ENCODE results near the gene MYH11.
A peak's percentile ranks its signal among the peaks of the same experiment; 100 is the strongest.

The MYH11 gene

DNA sequence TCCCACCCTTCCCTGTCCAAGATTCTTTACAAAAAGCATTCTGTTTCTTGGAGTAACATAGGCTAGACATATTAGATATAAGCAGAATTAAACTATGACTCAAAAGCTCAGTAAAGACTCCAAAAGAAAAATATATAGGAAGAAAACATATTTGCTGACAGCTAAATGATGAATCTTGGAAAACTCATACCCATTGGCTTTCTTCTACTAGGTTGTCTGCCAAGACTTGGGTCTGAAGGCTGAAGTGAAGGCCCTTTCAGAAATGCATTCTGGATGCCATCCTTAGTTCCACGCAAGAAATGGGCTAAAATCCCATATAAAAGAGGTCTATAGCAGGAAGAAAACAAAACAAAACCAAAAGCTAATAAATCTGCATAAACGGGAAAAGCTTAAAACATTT, 16.5 kb upstream of the MYH11 start:
- Histone ChIP-seq H3K27me3 (ENCODE audit: insufficient read depth, low read length) (no peaks in the 10 kb centered on the region), H3K4me3 (ENCODE audit: low read length) (no peak overlapping the region), H3K9ac (ENCODE audit: low read depth, low read length) (no peak overlapping the region), H3K9me3 (ENCODE audit: insufficient read depth, low read depth, low read length) (no peaks in the 10 kb centered on the region), H3K27ac (ENCODE audit: low read length) (no peak overlapping the region), H3K36me3 (ENCODE audit: insufficient read depth, low read depth, low read length) (peaks cover 65% of the 10 kb centered on the region), H3K4me1 (ENCODE audit: insufficient read depth, low read length) (no peaks in the 10 kb centered on the region)

- H3K9ac ChIP-seq (ENCODE audit: low read depth, low read length) = no peak overlapping the region
- no peaks in the 10 kb centered on the region for H3K27me3 ChIP-seq (ENCODE audit: insufficient read depth, low read length)
- H3K36me3 ChIP-seq (ENCODE audit: insufficient read depth, low read depth, low read length) = peaks cover 81% of the 10 kb centered on the region
- no peaks in the 10 kb centered on the region for H3K9me3 ChIP-seq (ENCODE audit: insufficient read depth, low read depth, low read length)
- H3K4me3 ChIP-seq (ENCODE audit: low read length) = no peak overlapping the region
- H3K27ac ChIP-seq (ENCODE audit: low read length) = no peak overlapping the region
- no peaks in the 10 kb centered on the region for H3K4me1 ChIP-seq (ENCODE audit: insufficient read depth, low read length)
Measured at GRCh38 chr16:15870011-15870410, 13.2 kb upstream of the MYH11 start.

DNA sequence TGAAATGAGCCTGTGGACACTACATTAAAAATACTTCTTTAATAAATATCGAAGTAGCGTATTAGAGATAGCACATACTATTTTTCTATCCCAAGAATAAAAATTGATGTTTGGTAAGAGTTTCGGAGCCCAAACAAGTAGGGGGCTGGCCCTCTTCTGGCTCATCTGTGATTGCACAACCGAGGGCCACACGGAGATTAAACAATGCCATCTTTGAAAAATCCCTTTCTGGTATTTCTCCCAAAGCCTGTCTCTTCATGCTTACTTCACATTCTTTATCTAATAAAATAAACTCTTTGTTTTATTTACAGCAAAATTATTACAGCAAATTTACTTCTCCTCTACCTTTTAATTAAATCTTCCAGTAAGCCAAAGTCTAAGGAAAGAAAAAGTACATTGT, 9.6 kb upstream of the MYH11 start:
- Histone ChIP-seq H3K27me3 (ENCODE audit: insufficient read depth, low read length) (no peaks in the 10 kb centered on the region), H3K9me3 (ENCODE audit: insufficient read depth, low read depth, low read length) (no peaks in the 10 kb centered on the region), H3K9ac (ENCODE audit: low read depth, low read length) (no peak overlapping the region), H3K4me1 (ENCODE audit: insufficient read depth, low read length) (no peaks in the 10 kb centered on the region), H3K27ac (ENCODE audit: low read length) (no peak overlapping the region), H3K36me3 (ENCODE audit: insufficient read depth, low read depth, low read length) (peaks cover 54% of the 10 kb centered on the region), H3K4me3 (ENCODE audit: low read length) (no peak overlapping the region)

DNA sequence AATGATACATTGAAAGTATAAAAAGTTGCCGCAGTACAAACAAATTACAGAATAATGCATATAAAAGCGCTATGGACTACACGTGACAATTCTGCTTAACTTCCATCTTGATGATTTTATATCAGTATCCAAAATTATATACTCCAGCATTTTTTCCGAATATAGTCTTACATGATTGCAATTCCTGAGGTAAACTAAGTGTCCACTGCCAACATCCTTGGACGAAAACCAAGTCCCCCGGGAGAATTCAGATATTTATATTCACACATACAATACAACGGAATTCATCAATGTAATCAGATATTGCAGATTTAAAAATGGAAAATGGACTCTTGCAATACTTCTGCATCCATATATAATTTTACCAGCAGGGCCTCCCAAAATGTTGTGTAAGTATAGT, 8.9 kb upstream of the MYH11 start:
- no peak overlapping the region for H3K9ac ChIP-seq (ENCODE audit: low read depth, low read length)
- H3K4me3 ChIP-seq (ENCODE audit: low read length) = no peak overlapping the region
- no peaks in the 10 kb centered on the region for H3K9me3 ChIP-seq (ENCODE audit: insufficient read depth, low read depth, low read length)
- H3K27ac ChIP-seq (ENCODE audit: low read length) = no peak overlapping the region
- H3K36me3 ChIP-seq (ENCODE audit: insufficient read depth, low read depth, low read length) = peaks cover 49% of the 10 kb centered on the region
- no peaks in the 10 kb centered on the region for H3K4me1 ChIP-seq (ENCODE audit: insufficient read depth, low read length)
- no peaks in the 10 kb centered on the region for H3K27me3 ChIP-seq (ENCODE audit: insufficient read depth, low read length)

DNA sequence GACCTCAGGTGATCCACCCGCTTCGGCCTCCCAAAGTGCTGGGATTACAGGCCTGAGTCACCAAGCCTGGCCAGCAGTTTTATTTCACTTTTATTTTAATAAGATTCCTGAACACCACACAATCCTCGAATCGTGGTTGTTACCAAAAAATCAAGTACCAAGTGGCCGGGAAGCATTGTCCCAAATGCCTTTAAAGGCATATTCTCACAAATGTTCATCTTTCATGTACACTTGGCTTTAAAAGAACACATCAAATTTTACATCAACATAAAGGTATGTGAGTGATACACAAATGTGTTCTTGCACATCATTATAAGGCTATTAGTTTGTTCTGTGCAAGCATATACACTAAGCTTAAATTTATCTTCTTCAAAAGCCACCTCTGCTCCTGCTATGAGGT, 8.1 kb upstream of the MYH11 start:
- Histone ChIP-seq H3K4me3 (ENCODE audit: low read length) (no peak overlapping the region), H3K9ac (ENCODE audit: low read depth, low read length) (no peak overlapping the region), H3K36me3 (ENCODE audit: insufficient read depth, low read depth, low read length) (peaks cover 41% of the 10 kb centered on the region), H3K9me3 (ENCODE audit: insufficient read depth, low read depth, low read length) (no peaks in the 10 kb centered on the region), H3K27ac (ENCODE audit: low read length) (no peak overlapping the region), H3K4me1 (ENCODE audit: insufficient read depth, low read length) (no peaks in the 10 kb centered on the region), H3K27me3 (ENCODE audit: insufficient read depth, low read length) (no peaks in the 10 kb centered on the region)

GRCh38 chr16:15861996-15862395, 5.2 kb upstream of the MYH11 start:
- Histone ChIP-seq H3K4me1 (ENCODE audit: insufficient read depth, low read length) (no peaks in the 10 kb centered on the region), H3K9ac (ENCODE audit: low read depth, low read length) (no peak overlapping the region), H3K36me3 (ENCODE audit: insufficient read depth, low read depth, low read length) (peaks cover 17% of the 10 kb centered on the region), H3K27ac (ENCODE audit: low read length) (no peak overlapping the region), H3K4me3 (ENCODE audit: low read length) (no peak overlapping the region), H3K27me3 (ENCODE audit: insufficient read depth, low read length) (peaks cover 25% of the 10 kb centered on the region), H3K9me3 (ENCODE audit: insufficient read depth, low read depth, low read length) (no peaks in the 10 kb centered on the region)

GRCh38 chr16:15858921-15859668, 2.3 kb upstream of the MYH11 start:
- Histone ChIP-seq H3K36me3 (ENCODE audit: insufficient read depth, low read depth, low read length) (no peaks in the 10 kb centered on the region), H3K9ac (ENCODE audit: low read depth, low read length) (no peak overlapping the region), H3K27me3 (ENCODE audit: insufficient read depth, low read length) (peaks cover 54% of the 10 kb centered on the region), H3K9me3 (ENCODE audit: insufficient read depth, low read depth, low read length) (no peaks in the 10 kb centered on the region), H3K4me1 (ENCODE audit: insufficient read depth, low read length) (no peaks in the 10 kb centered on the region), H3K4me3 (ENCODE audit: low read length) (peak overlapping the region; percentile 76; the same call in 1 of the 2 replicates), H3K27ac (ENCODE audit: low read length) (no peak overlapping the region)

- Histone ChIP-seq H3K9me3 (ENCODE audit: insufficient read depth, low read depth, low read length) (no peaks in the 10 kb centered on the region), H3K9ac (ENCODE audit: low read depth, low read length) (peak overlapping the region; percentile 62; the same call in 1 of the 2 replicates), H3K36me3 (ENCODE audit: insufficient read depth, low read depth, low read length) (no peaks in the 10 kb centered on the region), H3K27ac (ENCODE audit: low read length) (no peak overlapping the region), H3K4me3 (ENCODE audit: low read length) (peak overlapping the region; percentile 76), H3K27me3 (ENCODE audit: insufficient read depth, low read length) (peaks cover 57% of the 10 kb centered on the region), H3K4me1 (ENCODE audit: insufficient read depth, low read length) (no peaks in the 10 kb centered on the region)
Measured at GRCh38 chr16:15857724-15858560, 1.1 kb upstream of the MYH11 start.

DNA sequence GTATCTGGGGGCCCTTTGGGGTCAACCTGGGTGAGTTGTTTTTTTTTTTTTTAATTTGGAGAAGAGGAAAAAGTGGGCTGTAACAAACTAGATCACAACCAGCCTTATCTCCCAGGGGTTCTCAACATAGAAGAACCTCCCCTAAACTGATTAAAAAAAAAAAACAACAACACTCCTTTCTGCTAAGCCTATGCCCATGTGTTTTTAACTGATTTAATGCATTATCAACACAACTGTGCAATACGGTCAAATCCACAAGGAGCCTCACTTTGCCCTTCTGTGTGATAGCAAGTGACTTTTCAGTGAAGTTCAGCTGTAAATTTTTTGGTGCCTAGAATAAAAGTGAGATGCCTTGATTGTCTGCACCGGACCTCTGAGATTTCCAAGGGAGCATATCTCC, 646 bp downstream of the MYH11 start:
- Histone ChIP-seq H3K36me3 (ENCODE audit: insufficient read depth, low read depth, low read length) (no peaks in the 10 kb centered on the region), H3K27me3 (ENCODE audit: insufficient read depth, low read length) (peaks cover 57% of the 10 kb centered on the region), H3K4me1 (ENCODE audit: insufficient read depth, low read length) (no peaks in the 10 kb centered on the region), H3K27ac (ENCODE audit: low read length) (no peak overlapping the region), H3K9me3 (ENCODE audit: insufficient read depth, low read depth, low read length) (no peaks in the 10 kb centered on the region), H3K4me3 (ENCODE audit: low read length) (peak overlapping the region; percentile 76; the same call in 1 of the 2 replicates), H3K9ac (ENCODE audit: low read depth, low read length) (no peak overlapping the region)

GRCh38 chr16:15855704-15856003, 1.2 kb downstream of the MYH11 start:
- no peaks in the 10 kb centered on the region for H3K4me1 ChIP-seq (ENCODE audit: insufficient read depth, low read length)
- no peak overlapping the region for H3K4me3 ChIP-seq (ENCODE audit: low read length)
- no peaks in the 10 kb centered on the region for H3K36me3 ChIP-seq (ENCODE audit: insufficient read depth, low read depth, low read length)
- no peaks in the 10 kb centered on the region for H3K9me3 ChIP-seq (ENCODE audit: insufficient read depth, low read depth, low read length)
- H3K9ac ChIP-seq (ENCODE audit: low read depth, low read length) = no peak overlapping the region
- H3K27ac ChIP-seq (ENCODE audit: low read length) = no peak overlapping the region
- H3K27me3 ChIP-seq (ENCODE audit: insufficient read depth, low read length) = peaks cover 57% of the 10 kb centered on the region

GRCh38 chr16:15854906-15855703, 1.7 kb downstream of the MYH11 start:
- Histone ChIP-seq H3K27me3 (ENCODE audit: insufficient read depth, low read length) (peaks cover 57% of the 10 kb centered on the region), H3K36me3 (ENCODE audit: insufficient read depth, low read depth, low read length) (no peaks in the 10 kb centered on the region), H3K9me3 (ENCODE audit: insufficient read depth, low read depth, low read length) (no peaks in the 10 kb centered on the region), H3K27ac (ENCODE audit: low read length) (no peak overlapping the region), H3K9ac (ENCODE audit: low read depth, low read length) (no peak overlapping the region), H3K4me3 (ENCODE audit: low read length) (no peak overlapping the region), H3K4me1 (ENCODE audit: insufficient read depth, low read length) (no peaks in the 10 kb centered on the region)

Data from iPS-20b (cell line).